Hematopoietic multipotent progenitor cell treated with erythropoietin and hydrocortisone succinate and interleukin-3 and kit ligand, for 15 days (in vitro differentiated cells): ENCODE measurements around the gene NKAIN2.
"Not testable (repeated sequence)": the region's sequence is repeated elsewhere in the genome, so short reads cannot be mapped to it uniquely, and the experiment has no call there.

Experiments
- DNase-seq: peaks from one replicate; pipeline ENCODE4 v3.0.0-alpha.2; 2015; ENCODE audit warnings: low spot score

Gene NKAIN2

GRCh38 chr6:123895346-123895745 lies 91.7 kb downstream of the NKAIN2 start:
- no peak for DNase-seq

- no peak for DNase-seq
These were observed 92.1 kb downstream of the NKAIN2 start for GRCh38 chr6:123895806-123896205.

GRCh38 chr6:123896869-123897268 lies 93.2 kb downstream of the NKAIN2 start:
- DNase-seq = no peak

DNA sequence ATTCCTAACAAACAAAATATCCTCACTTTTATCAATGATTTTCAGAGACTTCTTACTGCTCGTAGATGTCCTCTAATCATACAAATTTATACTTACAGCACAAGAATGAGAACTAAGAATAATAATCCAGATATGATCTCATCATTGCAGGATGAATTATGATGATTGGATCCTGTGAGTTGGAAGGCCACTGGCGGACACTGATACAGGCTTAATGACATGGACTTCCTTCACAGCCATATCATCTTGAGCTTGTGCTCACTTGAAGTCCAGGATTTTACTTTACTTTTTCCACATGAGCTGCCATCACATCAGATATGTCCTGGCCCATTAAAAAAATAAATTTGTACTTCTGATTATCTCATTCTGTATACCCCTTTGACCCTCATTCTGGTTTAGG lies 94.3 kb downstream of the NKAIN2 start:
- DNase-seq = no peak

DNA sequence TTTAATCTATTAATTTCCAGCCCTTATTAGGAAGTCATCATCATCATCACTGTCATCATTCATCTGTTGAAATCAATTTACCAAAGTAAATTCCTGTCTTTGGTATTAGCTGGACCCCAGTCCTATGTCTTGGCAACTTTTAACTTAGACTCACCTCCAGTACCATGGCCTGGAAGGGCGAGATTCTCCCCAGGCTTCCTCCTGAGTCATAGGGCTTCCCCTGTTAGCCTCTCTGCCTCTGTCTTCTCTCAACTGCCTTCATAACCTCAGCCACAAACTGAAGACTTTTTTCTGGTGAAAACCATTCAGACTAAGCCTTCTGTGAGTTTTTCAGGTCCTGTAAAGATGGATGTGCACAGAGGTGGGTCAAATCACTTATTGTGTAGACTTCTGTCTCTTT lies 95.0 kb downstream of the NKAIN2 start:
- no peak for DNase-seq

DNA sequence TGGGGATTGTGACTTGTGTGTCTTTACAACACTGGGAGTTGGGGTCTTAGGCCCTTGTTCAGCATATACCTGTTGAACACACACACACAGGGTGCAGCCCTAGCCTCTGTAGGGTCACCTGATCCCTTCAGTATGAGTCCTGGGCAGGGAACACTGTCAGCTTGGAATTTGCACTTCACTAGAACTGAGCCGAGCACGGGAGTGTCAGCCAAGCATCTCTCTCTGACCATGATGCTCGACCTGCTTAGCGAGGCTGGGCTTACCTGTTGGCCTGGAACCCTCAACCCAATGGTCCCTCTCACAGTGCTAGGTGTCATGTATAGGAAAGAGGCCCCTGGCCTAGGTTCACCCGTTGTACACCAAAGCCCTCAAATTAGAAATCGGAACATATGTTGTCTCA lies 96.1 kb downstream of the NKAIN2 start:
- DNase-seq = no peak

DNA sequence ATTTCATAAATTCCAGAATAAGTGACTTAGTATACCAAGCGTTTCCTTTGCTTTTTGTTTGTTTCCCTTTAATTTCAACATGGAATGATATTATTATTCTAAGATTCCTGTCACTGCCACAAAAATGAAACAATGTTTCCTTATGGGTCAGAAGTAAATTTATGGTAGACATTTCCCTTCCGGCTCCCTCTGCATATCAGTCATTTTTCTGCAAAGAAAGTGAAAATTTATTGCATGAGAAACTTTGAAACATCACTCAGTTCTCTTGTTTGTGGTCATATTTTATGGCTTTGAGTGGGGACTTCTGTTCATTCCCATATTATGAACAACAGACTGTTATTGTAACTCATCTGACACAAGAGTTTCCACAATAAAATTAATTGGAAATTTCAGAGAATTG lies 97.8 kb downstream of the NKAIN2 start:
- DNase-seq = no peak

DNA sequence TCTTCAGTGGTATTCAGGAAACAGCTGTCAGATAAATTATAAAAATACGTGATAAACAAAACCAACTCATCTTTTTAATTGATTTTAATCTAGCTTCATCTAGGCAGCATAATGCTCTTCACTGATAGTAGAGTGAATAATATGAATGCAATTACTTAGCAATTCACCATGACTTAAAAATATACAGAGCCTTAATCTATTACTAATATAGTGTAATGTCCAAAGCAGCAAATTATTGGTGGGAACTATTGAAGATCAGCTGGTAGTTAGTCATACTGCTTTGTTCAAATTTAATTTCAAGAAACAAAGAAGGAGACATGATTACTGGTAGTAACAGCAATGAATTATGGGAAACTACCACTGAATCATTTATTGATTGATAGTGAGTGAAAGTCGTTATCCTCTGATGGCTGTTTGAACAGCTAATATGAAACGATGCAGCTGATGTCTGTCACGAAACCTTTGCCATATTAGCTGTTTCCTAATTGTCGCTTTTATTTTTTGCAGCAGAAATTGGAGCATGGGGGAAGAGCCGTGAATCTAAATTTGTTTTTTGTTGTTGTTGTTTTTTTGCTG lies 99.2 kb downstream of the NKAIN2 start:
- no peak for DNase-seq

DNA sequence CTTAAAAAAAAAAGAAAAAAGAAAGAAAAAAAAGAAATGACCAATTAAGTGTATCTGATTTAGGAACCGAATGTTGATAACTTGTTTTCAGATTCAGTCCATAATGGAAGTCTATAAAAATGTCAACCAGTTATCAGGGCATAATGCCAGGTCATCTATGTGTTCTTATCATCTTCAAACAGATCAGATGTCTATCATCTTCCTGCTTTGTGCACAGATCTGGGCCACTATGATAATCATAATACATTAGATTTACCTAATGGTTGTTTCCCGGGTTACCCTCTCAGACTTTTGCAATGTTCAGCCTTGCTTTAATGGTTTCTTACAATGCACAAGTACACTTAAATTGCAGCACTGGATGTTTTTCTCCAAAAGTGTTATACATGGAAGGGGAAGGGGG lies 100.6 kb downstream of the NKAIN2 start:
- no peak for DNase-seq

DNA sequence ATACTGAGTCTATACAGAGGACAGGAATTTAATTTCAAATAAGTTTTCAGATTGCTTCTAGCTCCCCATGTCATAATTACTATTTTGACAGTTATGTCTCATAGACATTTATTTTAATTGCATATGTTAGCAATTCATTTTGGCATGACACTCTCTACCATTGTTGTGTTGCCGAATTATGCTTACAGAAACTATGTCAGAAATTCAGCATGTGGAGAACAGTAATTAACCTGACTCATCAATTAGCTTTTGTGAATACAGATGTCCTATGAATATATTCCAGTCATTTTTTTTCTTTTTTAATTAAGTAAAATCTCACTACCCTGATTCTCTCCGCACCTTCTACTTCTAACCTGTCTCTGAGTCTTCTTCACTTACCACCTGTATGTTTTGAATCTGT lies 105.1 kb downstream of the NKAIN2 start:
- DNase-seq = no peak

GRCh38 chr6:123909989-123910388 lies 106.3 kb downstream of the NKAIN2 start:
- no peak for DNase-seq

GRCh38 chr6:123913863-123914262 lies 110.2 kb downstream of the NKAIN2 start:
- DNase-seq = no peak

DNA sequence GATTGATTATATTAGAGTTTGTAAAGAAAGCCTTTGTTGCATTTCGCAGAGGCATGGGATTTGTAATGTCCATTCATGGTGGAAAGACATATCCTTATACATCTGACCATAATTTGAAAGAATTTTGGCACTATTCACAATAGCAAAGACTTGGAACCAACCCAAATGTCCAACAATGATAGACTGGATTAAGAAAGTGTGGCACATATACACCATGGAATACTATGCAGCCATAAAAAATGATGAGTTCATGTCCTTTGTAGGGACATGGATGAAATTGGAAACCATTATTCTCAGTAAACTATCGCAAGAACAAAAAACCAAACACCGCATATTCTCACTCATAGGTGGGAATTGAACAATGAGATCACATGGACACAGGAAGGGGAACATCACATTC lies 119.7 kb downstream of the NKAIN2 start:
- not testable (repeated sequence) for DNase-seq

DNA sequence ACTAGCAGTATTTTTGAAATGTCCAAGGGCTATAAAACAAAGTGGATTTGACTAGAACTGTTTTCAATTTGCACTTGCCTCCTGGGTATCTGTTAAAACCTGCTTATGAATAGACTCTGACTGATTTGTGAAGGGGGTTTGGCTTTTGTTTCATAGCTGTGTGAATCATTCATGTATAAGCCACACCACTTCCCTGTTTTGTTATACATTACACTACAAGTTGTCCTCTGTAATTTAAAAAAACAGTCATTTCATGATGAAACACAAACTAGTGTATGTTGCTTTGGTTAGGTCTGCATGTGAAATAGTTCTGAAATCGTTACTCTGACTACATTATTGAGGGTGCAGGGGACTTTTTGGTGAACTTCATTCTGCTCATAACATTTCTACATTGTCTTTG lies 121.7 kb downstream of the NKAIN2 start:
- DNase-seq = no peak

- no peak for DNase-seq
These were observed 122.3 kb downstream of the NKAIN2 start for GRCh38 chr6:123925842-123926399.

DNA sequence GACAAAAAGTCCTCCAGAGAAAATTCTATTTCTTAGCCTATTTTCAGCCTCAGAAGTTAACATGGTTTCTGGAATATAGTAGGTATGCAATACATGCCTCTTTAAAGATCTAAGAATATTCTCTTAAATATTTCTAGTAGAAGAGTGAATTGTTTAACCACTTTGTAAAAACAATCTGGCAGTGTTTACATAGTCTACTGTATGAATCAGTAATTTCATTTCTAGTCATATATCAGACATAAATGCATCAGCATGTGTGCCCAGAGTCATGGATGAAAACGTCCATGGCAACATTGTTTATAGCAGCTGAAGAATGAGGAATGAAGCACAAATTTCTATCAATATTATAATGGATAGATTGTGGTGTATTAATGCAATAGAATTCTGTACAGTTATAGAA lies 124.9 kb downstream of the NKAIN2 start:
- no peak for DNase-seq

DNA sequence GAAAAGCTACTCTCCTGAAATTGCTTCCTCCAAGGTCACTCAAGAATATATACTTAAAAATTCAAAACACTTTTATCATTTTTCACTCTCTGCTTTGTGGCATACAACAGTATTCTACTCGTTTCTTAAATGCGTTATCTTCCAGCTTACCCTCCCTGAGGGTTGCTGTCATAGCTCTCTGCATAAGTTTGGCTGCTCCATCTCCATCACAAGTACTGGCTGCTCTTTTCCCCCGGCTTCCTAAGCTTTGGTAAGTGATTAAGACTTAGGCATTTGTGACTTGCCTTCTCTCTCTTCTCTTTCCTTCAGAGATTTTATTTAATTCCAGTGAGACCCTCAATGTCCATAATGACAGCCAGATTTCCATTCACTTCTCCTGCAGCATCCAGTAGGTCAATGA lies 128.3 kb downstream of the NKAIN2 start:
- no peak for DNase-seq

GRCh38 chr6:123940551-123940950 lies 136.9 kb downstream of the NKAIN2 start:
- DNase-seq = no peak

- no peak for DNase-seq
These were observed 138.2 kb downstream of the NKAIN2 start for GRCh38 chr6:123941855-123942254.

GRCh38 chr6:123945386-123945785 lies 141.7 kb downstream of the NKAIN2 start:
- no peak for DNase-seq

DNA sequence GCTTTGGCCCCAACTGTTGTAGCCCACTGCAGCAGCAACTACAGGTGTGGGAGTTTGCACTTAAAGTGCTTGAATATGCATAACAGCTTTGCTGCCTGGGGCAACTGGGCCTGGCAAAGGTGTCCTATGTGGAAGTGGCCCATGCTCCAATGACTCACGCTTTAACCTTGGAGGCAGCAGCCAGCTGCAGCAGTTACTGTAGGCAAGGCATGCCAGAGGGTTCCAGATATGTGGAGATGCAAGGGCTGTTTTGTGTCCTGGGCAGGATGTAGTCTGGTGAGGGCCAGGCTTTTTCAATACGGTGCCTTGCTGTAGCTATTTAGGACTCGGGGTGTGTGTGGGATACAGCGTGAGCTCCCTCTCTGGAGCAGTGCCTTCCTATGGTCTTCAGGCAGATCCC lies 150.3 kb downstream of the NKAIN2 start:
- DNase-seq = no peak

- DNase-seq = no peak
These were observed 153.0 kb downstream of the NKAIN2 start for GRCh38 chr6:123956492-123957139.

- DNase-seq = no peak
These were observed 158.8 kb downstream of the NKAIN2 start for GRCh38 chr6:123962508-123962907.

GRCh38 chr6:123965894-123966293 lies 162.2 kb downstream of the NKAIN2 start:
- DNase-seq = no peak
